ENCODE results near the gene PALD1.
"Not testable (repeated sequence)": the region's sequence is repeated elsewhere in the genome, so short reads cannot be mapped to it uniquely, and the experiment has no call there.

GRCh38 chr10:70614364-70614763 lies 135.8 kb downstream of the PALD1 start:
- TF ChIP-seq CTCF, POLR2A (IDR thresholded peaks at IDR 0.05): not testable (repeated sequence)

Data from testis (tissue), 2 donors.